ENCODE data around the gene GARS1.
"Not testable (repeated sequence)": the region's sequence is repeated elsewhere in the genome, so short reads cannot be mapped to it uniquely, and the experiment has no call there.

Gene GARS1, protein sequence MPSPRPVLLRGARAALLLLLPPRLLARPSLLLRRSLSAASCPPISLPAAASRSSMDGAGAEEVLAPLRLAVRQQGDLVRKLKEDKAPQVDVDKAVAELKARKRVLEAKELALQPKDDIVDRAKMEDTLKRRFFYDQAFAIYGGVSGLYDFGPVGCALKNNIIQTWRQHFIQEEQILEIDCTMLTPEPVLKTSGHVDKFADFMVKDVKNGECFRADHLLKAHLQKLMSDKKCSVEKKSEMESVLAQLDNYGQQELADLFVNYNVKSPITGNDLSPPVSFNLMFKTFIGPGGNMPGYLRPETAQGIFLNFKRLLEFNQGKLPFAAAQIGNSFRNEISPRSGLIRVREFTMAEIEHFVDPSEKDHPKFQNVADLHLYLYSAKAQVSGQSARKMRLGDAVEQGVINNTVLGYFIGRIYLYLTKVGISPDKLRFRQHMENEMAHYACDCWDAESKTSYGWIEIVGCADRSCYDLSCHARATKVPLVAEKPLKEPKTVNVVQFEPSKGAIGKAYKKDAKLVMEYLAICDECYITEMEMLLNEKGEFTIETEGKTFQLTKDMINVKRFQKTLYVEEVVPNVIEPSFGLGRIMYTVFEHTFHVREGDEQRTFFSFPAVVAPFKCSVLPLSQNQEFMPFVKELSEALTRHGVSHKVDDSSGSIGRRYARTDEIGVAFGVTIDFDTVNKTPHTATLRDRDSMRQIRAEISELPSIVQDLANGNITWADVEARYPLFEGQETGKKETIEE
- total RNA-seq, result 257 to 1,184 reads per million in 2 experiments

DNA sequence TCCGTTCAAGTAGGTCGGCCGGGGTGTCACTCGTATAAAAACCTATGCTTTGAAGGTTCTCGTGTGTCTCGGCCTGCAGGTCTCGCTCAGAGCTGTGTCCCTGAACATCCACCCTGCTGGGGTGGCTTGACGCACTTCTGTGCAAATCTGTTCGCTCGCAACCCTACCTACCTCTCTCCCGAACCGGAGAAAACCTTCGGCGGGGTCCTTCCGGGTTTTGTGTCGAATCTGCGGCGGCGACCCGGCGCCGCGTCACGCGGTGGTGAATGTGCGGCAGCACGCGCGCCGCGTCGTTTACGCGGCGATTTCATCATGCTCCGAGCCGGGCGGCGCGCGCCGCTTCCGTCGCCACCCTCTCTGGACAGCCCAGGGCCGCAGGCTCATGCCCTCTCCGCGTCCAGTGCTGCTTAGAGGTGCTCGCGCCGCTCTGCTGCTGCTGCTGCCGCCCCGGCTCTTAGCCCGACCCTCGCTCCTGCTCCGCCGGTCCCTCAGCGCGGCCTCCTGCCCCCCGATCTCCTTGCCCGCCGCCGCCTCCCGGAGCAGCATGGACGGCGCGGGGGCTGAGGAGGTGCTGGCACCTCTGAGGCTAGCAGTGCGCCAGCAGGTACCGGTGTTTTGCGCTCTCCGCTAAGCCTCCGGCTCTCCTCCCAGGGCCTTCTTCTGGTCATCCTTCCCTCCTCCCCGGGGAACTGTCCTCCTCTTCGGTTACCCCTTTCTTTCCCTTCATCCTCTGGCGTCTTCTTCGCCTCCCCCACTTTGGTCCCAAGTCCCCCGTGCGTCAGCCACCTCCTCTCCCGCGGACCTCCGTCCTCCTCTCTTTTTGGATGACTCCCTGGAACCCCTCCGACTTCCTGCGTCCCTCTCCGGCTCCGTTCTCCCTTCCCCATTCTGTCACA, at the start of gene GARS1:
Gene GARS1, plus strand, starts transcription at position 339 of the 896 bp plus-strand sequence. Its CDS starts 44 bp downstream, at position 383.
- DNase-seq (ENCODE audit: low read depth), result peak; percentile 84

DNA sequence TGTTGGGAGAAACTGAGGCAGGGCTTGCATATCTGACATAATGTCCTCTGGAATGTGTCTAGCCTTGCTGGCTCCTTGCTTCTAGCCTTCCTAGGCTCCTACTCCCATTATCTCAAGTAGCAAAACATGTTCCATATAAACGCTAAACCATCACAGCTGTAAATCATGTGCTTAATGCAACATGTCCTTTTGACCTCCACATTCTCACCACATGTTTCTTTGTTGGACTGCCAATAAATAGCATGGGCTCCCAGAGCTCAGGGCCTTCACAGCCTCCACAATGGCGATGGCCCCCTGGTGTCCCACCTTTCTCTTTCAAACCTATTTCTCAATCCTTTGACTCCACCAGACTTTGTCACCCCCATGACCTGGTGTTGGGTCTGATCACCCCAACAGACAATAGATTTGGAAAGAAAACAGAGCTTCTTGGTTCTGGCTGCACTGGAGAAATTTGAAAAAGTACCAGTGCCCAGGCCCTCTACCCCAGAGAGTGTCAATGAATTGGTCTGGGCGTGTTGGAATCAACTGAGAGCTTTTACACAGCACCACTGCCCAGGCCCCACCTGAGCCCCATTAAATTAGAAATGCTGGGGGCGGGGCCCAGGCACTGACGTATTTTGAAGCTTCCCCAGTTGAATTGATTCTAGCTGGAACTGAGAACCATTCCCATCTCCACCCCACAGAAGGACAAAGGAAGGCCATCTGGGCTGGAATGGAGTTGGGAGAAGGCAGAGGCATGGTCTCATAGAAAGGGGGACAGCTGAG, 48.7 kb upstream of the GARS1 start:
- no peak for DNase-seq (ENCODE audit: low read depth)

DNA sequence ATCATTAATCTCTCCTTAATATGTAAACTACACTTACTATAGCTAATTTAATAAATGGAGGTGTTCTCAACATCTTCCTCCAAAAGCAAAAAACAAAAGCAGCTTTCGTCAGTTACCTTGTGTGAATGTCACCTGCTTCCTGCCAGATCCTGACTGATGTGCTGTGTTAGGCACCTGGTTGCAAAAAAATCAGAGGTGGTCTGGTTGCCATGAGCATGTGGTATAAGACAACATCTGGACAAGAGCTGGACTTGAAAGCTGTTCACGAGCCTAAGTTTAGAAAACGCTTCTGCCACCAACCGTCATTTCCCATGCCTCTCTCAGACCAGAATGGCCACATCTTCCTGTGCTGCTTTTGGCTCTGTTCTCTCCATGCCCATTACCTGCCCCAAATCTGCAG, 48.1 kb upstream of the GARS1 start:
- DNase-seq (ENCODE audit: low read depth), result no peak

DNA sequence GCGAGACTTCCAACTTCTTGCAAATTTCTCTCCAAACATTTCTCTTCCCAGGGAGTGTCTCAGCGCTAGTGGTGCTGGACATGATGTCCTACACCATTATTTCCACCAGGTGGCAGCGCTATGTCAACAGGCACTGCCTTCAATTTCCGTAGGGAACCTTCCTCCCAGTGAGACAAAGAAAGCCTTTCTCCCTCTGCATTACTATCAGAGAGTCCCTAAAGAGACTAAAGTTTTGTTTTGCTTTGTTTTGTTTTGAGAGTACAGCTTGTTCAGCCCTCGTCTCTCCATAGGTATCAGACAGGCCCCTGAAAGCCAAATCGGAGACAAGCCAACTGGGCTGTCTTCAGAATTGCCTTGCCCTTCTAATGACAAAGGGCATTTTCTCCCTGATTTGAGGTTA, 45.8 kb upstream of the GARS1 start:
- DNase-seq (ENCODE audit: low read depth), result peak; percentile 21

DNA sequence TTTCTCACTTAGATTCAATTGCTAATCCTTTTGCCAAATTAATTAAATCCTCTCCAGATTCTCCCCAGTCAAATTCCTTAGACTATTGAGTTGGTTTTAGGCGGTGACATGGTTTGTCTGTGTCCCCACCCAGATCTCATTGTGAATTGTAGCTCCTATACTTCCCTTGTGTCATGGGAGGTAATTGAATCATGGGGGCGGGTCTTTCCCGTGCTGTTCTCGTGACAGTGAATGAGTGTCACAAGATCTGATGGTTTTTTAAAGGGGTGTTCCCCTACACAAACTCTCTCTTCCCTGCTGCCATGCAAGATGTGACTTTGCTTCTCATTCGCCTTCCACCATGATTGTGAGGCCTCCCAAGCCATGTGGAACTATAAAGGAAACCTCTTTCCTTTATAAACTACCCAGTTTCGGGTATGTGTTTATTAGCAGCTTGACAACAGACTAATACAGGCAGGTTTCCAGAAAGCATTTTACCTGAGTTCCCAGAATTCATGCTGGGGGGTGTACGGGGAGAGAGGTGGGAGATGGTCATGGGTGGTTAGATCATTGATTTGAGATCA, 44.7 kb upstream of the GARS1 start:
- no peak for DNase-seq (ENCODE audit: low read depth)

DNA sequence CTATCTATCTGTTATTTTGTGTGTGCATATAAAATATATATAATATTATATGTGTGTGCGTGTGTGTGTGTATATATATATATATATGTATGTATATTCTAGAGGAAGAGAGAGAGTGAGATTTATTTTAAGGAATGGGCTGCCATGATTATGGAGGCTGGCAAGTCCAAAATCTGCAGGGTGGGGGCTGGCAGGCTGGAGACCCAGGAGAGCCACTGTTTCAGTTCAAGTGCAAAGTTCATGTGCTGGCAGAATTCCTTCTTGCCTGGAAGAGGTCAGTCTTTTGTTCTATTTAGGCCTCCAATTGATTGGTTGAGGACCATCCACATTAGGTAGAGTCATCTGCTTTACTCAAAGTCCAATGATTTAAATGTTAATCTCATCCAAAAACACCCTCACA, 42.3 kb upstream of the GARS1 start:
- no peak for DNase-seq (ENCODE audit: low read depth)

DNA sequence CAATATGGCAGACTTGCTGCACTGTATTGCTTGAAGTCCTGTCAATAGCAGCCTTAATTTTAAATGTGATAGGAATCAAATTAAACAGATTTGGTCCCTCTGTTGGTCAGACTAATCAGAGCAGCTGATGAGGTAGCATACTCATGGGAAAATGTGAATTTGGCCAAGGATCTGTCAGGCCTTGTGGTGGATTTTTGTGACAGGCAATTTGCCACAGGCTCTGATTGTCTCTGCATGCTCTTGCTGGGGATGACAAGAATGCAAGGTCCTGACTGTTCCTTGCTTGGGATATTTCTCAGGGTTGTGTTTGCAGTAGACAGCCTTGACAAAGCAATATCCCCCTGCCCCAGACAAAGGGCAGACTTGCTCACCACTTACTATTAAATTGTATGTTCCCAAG, 41.5 kb upstream of the GARS1 start:
- no peak for DNase-seq (ENCODE audit: low read depth)

DNA sequence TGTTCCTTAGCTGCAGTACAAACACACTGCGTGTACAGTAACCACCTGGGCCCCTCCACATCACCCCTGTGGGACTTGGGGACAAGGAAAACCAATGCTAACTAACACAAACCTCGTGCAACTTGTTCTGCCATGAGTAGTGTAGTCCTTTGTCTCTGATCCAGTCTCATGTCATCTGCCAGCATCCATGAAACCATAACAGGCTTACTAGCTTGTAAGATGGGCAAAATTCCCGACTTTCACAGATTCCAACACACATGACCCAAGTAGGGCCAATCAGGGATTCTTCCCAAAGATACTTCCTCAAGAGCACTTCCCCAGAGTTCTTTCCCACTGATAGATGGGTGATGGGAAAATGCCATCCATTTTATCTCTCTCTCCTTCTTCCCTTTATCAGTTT, 41.1 kb upstream of the GARS1 start:
- no peak for DNase-seq (ENCODE audit: low read depth)

DNA sequence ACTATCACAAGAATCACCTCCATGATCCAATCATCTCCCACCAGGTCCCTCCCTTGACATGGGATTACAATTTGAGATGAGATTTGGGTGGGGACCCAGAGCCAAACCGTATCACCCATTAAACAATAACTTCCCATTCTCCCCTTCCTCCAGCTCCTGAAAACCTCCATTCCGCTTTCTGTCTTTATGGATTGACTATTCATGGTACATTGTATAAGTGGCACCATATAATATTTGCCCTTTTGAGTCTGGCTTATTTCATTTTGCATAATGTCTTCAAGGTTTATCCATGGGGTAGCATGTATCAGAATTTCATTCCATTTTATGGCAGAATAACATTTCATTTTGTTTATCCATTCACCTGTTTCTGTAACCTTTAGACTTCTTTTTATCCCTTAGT, 39.2 kb upstream of the GARS1 start:
- DNase-seq (ENCODE audit: low read depth), result no peak

DNA sequence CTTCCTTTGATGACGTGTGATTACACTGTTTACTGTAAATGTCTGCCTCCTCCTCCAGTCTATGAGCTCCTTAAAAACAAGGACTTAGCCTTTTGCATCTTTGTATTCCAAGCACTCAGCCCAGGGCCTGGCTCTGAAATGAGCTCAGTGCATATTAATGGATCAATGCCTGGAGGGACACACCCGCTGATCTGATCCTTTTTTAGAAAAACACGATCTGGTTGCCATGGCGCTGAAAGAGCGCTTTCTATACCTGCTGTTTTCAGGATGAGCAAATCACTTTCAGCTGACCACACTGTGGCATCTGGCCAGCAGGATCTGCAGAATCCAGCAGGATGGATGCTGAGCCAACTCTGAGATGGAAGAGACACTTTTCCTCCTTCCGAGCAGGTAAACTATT, 37.8 kb upstream of the GARS1 start:
- no peak for DNase-seq (ENCODE audit: low read depth)

DNA sequence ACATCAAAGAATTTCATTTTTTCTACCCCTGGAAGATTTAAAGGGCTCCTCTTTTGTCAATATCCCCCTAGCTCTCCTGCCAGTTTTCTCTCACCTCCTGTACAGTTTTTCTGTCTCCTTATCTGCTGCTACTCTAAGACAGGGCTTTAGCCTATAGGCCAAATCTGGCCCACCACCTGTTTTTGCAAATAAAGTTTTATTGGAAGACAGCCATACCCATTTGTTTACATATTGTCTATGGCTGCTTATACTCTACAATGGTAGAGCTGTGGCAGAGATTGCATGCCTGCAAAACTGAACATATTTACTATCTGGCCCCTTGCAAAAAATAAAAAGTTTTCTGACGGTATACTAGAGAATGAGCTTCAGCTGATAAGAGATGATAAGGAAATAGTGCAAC, 37.4 kb upstream of the GARS1 start:
- no peak for DNase-seq (ENCODE audit: low read depth)

DNA sequence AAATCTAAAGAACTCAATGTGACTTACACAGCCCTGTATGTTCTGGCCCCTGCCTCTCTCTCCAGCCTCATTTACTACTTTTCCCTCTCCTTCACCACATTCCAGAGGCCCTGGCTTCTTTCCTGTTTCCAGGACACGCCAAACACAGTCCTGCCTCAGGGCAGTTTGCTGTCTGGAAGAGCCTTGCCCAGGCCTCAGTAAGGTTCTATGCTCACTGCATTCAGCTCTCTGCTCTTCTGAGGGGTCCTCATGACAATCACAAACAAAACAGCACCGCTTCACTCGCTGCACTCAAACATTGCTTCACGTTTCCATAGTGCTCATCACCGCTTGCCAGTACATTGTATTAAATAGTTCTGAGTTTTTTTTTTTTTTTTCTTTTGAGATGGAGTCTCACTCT, 35.1 kb upstream of the GARS1 start:
- no peak for DNase-seq (ENCODE audit: low read depth)

DNA sequence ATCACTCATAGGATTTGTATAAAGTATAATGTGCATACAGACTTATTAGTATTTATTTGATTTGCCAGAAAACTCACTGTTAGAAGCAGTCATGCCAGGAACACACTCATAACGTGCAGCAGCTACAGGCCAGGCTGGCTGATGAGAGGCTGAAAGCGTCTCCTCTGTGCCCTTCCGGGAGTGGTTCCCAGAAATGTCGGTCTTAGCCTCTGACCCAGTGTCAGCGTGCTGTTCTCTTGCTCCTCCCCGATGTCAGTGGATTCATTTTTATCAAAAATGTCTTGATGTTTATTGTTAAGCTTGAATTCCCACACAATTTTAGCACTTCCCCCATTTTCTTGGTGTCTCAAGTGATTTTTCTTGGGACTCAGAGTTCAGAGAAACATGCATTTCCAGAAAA, 33.3 kb upstream of the GARS1 start:
- no peak for DNase-seq (ENCODE audit: low read depth)

DNA sequence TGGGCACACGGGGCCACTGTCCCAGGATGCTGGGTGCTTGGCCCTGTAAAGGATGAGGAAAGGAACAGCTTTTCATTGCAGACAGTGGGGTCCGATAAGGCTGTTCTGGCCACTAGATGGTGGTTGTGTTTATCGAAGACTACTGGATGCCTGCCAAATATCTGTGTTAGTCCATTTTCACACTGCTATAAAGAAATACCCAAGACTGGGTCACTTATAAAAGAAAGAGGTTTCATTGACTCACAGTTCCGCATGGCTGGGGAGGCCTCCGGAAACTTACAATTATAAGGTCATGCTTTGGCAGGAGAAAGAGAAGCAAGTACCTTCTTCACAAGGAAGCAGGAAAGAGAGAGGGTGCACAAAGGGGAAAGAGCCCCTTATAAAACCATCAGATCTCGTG, 32.2 kb upstream of the GARS1 start:
- no peak for DNase-seq (ENCODE audit: low read depth)

DNA sequence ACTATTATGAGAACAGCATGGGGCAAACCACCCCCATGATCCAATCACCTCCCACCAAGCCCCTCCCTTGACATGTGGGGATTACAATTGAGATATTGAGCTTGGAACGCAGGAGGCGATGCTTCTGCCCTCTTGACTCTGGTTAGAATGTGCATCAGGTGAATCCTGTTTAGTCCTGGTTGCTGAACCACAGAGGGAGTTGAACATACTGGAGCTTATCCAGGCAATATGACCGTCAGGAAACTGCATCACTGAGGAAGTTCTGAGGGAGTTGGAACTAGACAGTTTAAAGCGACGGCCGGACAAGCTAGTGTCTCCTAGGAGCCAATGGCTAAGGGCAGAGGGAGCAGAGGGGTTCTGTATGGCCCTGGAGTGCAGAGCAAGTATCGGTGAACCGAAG, 31.8 kb upstream of the GARS1 start:
- DNase-seq (ENCODE audit: low read depth), result no peak

DNA sequence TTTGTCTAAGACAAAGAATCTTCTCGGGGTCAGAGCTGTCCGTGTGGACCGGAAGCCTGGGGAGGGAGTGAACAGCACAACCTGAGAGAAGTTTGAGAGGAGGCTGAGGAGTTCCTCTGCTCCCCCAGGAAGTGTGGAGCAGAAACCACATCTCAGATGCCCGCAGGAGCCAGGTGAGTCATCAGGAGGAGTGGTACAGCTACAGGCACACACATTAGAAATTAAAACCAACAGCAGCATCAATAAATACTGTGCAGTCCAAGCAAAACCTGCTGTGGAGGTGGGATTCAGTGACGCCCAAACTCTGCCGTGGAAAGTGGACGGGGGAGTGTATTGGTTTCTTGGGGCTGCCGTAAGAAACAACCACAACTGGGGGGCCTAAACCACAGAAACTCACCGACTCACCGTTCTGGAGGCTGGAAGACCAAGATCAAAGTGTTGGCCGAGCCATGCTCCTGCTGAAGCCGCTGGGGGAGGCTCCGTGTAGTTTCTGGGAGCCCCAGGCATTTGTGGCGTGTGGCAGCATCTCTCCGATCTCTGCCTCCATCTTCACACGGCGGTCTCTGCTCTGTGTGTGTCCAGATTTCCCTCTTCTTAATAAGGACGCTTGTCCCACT, 31.2 kb upstream of the GARS1 start:
- DNase-seq (ENCODE audit: low read depth), result no peak

DNA sequence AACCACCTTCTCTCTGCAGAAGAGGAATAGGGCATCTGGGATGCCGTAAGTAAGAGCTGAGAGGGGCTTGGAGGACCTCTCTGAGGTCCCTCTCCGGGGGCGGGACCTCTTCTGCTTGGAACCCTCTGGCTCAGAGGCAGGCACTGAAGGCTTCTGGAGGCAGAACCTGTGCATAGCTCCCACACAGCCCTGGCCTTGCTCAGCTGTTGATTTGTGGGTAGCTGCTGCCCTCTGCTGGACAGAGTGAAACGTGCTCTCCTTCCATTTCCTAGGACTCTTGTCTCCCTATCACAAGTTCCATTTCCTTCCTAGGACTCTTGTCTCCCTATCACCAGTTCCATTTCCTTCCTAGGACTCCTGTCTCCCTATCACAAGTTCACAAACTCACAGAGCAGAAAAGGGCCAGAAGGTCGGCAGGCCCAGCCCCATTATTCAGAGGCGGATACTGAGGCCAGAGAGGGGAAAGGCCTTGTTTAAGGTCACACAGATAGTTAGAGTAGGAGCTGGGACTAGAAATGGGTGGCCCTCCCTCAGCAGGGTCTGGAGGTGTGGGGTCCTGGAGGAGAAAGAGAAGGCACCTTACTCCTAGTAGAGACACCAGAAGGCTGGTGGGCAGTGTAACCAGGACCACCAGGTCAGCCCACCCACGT, 30.3 kb upstream of the GARS1 start:
- peak; percentile 68 for DNase-seq (ENCODE audit: low read depth)

DNA sequence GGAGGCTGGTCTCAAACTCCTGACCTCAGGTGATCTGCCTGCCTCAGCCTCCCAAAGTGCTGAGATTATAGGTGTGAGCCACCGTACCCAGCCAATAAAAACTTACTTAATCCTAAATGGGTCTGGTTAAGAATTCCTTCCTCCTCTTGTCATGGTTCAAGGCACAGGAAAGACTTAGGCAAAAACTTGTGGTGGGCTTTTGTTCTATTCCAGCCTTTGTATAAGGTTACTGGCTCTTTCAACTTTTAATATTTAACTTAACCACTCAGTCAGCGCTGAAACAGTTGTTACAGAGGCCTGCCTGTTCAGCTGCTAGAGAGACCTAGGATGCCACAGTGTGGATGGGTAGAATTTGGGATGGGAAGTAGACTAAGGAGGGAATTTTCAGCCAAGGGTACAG, 28.1 kb upstream of the GARS1 start:
- no peak for DNase-seq (ENCODE audit: low read depth)

DNA sequence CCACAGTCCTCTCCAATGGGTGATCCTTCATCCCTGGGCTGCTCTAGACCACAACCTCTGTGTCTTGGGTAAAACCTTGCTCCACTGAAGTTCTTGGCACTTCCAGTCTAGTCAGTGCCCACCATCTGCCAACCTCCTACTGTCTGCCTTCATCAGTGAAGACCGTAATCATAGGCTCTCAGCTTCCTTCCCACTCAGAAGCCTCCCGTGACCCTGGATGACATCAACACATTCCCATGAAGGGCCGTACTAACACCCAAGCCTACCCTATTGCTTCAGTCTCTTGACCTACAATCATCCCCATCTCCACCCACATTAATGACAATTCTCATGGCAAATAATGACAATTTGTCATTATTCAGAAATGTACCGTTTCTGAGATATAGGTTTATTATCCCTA, 27.6 kb upstream of the GARS1 start:
- DNase-seq (ENCODE audit: low read depth), result no peak

DNA sequence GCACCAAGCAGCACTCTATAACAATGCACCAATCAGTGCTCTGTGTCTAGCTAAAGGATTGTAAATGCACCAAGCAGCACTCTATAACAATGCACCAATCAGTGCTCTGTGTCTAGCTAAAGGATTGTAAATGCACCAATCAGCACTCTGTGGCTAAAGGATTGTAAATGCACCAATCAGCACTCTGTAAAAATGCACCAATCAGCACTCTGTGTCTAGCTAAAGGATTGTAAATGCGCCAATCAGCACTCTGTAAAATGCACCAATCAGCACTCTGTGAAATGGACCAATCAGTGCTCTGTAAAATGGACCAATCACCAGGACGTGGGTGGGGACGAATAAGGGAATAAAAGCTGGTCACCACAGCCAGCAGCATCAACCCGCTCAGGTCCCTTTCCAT, 24.4 kb upstream of the GARS1 start:
- DNase-seq (ENCODE audit: low read depth), result not testable (repeated sequence)

All from T follicular helper cell (primary cell).